Neural crest cell (in vitro differentiated cells): Measurements from ENCODE around the gene SPTBN4. TPM values are rescaled to one million over a fixed set of nuclear protein-coding genes. Genes with fewer than 3 reads are reported as not detected.

Experiments
- DNase-seq: peaks from one replicate; pipeline ENCODE4 v3.0.0; 2021; ENCODE audit warnings: low read depth, mixed read lengths, low spot score
- H3K27ac Mint-ChIP-seq: one replicate; pipeline ENCODE4 v1.8.0; 2021; ENCODE audit warnings: mild to moderate bottlenecking, mixed read lengths; ENCODE audit not compliant: unreplicated experiment
- H3K27me3 Mint-ChIP-seq: 2 replicates; pipeline ENCODE4 v1.8.0; 2021; ENCODE audit warnings: low read depth, mild to moderate bottlenecking, mixed read lengths
- H3K36me3 Mint-ChIP-seq: 2 replicates; pipeline ENCODE4 v1.8.0; 2021; ENCODE audit warnings: low read depth, mild to moderate bottlenecking, mixed read lengths
- H3K4me1 Mint-ChIP-seq: 2 replicates; pipeline ENCODE4 v1.8.0; 2021; ENCODE audit warnings: mixed read lengths
- H3K4me3 Mint-ChIP-seq: one replicate; pipeline ENCODE4 v1.8.0; 2021; ENCODE audit warnings: mild to moderate bottlenecking, mixed read lengths
- H3K9me3 Mint-ChIP-seq: 2 replicates; pipeline ENCODE4 v1.8.0; 2021; ENCODE audit warnings: mixed read lengths
- total RNA-seq: library from RNA; stranded (reverse); gene quantifications from 2 replicates; pipeline ENCODE4 v1.2.1, GENCODE V29; 2021
- TF ChIP-seq, protein P1 (sequence below): fragments of 200-600 bp; sonication (generic); conservative IDR thresholded peaks from 2 replicates; pipeline ENCODE4 v1.5.0; 2021; ENCODE audit warnings: antibody characterized with exemption, mild to moderate bottlenecking

SPTBN4 gene
- total RNA-seq, 1 donor from 2014 or later, result 0.40 TPM

DNA sequence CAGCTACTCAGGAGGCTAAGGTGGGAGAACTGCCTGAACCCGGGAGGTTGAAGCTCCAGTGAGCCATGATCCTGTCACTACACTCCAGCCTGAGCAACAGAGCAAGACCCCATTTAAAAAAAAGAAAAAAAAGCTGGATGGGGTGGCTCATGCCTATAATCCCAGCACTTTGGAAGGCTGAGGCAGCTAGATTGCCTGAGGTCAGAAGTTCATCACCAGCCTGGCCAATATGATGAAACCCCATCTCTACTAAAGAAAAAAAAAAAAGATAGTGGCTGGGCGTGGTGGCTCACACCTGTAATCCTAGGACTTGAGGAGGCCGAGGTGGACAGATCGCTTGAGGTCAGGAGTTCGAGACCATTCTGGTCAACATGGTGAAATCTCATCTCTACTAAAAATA, 149.4 kb downstream of the SPTBN4 start:
- TF ChIP-seq, protein P1, sequence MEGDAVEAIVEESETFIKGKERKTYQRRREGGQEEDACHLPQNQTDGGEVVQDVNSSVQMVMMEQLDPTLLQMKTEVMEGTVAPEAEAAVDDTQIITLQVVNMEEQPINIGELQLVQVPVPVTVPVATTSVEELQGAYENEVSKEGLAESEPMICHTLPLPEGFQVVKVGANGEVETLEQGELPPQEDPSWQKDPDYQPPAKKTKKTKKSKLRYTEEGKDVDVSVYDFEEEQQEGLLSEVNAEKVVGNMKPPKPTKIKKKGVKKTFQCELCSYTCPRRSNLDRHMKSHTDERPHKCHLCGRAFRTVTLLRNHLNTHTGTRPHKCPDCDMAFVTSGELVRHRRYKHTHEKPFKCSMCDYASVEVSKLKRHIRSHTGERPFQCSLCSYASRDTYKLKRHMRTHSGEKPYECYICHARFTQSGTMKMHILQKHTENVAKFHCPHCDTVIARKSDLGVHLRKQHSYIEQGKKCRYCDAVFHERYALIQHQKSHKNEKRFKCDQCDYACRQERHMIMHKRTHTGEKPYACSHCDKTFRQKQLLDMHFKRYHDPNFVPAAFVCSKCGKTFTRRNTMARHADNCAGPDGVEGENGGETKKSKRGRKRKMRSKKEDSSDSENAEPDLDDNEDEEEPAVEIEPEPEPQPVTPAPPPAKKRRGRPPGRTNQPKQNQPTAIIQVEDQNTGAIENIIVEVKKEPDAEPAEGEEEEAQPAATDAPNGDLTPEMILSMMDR, result no peak
- H3K4me1 Mint-ChIP-seq, result peaks cover 23% of the 10 kb centered on the region
- peaks cover 14% of the 10 kb centered on the region for H3K36me3 Mint-ChIP-seq
- H3K27me3 Mint-ChIP-seq, result peaks cover 33% of the 10 kb centered on the region
- H3K27ac Mint-ChIP-seq, result no peak overlapping the region
- no peaks in the 10 kb centered on the region for H3K9me3 Mint-ChIP-seq
- no peak overlapping the region for H3K4me3 Mint-ChIP-seq
- DNase-seq, result no peak

DNA sequence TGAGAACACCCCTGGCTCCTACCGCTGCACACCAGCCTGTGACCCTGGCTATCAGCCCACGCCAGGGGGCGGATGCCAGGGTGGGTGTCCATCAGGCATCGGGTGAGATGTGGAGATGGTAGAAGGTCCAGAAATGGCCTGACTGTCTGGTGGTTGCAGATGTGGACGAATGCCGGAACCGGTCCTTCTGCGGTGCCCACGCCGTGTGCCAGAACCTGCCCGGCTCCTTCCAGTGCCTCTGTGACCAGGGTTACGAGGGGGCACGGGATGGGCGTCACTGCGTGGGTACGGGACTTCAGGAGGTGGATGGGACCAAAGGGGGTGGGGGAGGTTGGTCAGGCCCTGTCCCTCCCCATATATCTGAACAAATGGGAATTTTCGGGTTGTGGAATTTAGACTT, 150.1 kb downstream of the SPTBN4 start:
- TF ChIP-seq, protein P1, result no peak
- Mint-ChIP-seq H3K9me3 (no peaks in the 10 kb centered on the region), H3K4me1 (peaks cover 23% of the 10 kb centered on the region), H3K36me3 (peaks cover 19% of the 10 kb centered on the region), H3K27ac (no peak overlapping the region), H3K4me3 (no peak overlapping the region), H3K27me3 (peaks cover 28% of the 10 kb centered on the region)
- no peak for DNase-seq

DNA sequence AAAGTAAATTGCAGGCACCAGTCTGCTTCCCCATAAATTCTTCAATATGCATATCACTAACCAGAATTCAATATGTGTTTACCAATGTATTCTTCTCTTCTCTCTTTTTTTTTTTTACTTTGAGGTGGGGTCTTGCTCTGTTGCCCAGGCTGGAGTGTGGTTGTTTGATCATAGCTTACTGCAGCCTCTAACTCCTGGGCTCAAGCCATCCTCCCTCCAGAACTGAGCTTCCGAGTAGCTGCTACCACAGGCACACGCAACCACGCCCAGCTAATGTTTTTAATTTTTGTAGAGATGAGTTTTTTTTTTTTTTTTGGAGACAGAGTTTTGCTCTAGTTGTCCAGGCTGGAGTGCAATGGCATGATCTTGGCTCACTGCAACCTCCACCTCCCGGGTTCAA, 151.2 kb downstream of the SPTBN4 start:
- no peak overlapping the region for H3K27ac Mint-ChIP-seq
- peaks cover 13% of the 10 kb centered on the region for H3K36me3 Mint-ChIP-seq
- TF ChIP-seq, protein P1, result no peak
- H3K9me3 Mint-ChIP-seq, result no peaks in the 10 kb centered on the region
- peaks cover 15% of the 10 kb centered on the region for H3K4me1 Mint-ChIP-seq
- no peak overlapping the region for H3K4me3 Mint-ChIP-seq
- H3K27me3 Mint-ChIP-seq, result peaks cover 18% of the 10 kb centered on the region
- no peak for DNase-seq

DNA sequence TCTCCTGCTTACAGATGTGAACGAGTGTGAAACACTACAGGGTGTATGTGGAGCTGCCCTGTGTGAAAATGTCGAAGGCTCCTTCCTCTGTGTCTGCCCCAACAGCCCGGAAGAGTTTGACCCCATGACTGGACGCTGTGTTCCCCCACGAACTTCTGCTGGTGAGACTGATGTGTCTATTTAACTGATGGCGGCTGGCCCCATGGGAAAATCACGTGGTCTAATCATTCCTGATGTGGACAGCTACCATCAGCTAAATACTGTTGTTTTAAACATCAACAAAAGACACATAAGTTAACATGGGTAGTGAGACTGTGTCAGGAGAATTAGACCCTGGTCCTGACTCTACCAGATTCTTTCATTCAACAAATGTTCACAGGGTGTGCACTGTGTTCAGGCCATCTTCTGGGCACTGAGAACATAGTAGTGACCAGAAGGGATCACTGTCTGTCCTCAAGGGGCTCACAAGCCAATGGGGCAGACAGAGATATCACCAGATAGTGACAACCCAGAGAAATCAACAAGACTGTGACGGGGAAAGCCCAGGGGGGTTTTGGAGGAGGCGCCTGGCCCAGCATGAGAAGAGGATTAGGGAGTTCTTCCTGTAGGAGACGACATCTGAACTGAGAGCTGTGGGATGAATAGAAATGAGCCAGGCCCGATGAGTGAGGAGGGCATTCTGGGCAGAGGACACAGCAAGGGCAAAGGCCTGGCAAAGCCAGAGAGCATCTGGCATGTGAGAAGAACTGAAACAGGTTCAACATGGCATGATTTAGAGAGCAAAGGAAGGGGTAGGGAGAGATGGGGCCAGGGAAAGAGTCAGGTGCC, 152.7 kb downstream of the SPTBN4 start:
- Mint-ChIP-seq H3K36me3 (peaks cover 16% of the 10 kb centered on the region), H3K27ac (no peak overlapping the region), H3K4me3 (no peak overlapping the region), H3K4me1 (peaks cover 15% of the 10 kb centered on the region), H3K9me3 (no peaks in the 10 kb centered on the region), H3K27me3 (peaks cover 8% of the 10 kb centered on the region)
- TF ChIP-seq, protein P1, result no peak
- no peak for DNase-seq

DNA sequence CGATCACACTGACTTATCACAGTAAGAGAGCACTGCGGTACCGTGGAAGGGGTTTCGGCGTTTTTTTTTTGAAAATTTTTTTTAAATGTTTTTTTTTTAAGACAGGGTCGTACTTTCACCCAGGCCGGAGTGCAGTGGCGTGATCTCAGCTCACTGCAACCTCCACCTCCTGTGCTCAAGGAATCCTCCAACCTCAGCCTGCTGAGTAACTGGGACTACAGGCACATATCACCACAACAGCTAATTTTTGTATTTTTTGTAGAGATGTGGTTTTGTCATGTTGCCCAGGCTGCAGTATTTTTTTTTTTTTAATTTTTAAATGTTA, 153.3 kb downstream of the SPTBN4 start:
- peaks cover 19% of the 10 kb centered on the region for H3K36me3 Mint-ChIP-seq
- no peak overlapping the region for H3K4me3 Mint-ChIP-seq

More for the DNA sequence above, 153.3 kb downstream of the SPTBN4 start:
- H3K9me3 Mint-ChIP-seq, result no peaks in the 10 kb centered on the region
- peaks cover 9% of the 10 kb centered on the region for H3K4me1 Mint-ChIP-seq
- no peak overlapping the region for H3K27ac Mint-ChIP-seq
- peaks cover 4% of the 10 kb centered on the region for H3K27me3 Mint-ChIP-seq
- TF ChIP-seq, protein P1, result no peak
- no peak for DNase-seq
